Measurements from ENCODE around the gene SESTD1.

GRCh38 chr2:179104736-179105135, 159.9 kb downstream of the SESTD1 start:
- TF ChIP-seq CTCF (conservative IDR thresholded peaks at IDR 0.05), result no peak
- no peak for TF ChIP-seq EZH2 (IDR thresholded peaks at IDR 0.05; ENCODE audit: low read depth)
